Thyroid gland (tissue), 4 donors: ENCODE measurements around the gene NAA30.

Experiments used
- CTCF ChIP-seq, 6 experiments: fragments of 200-600 bp in 3 of 6; fragments of 450-650 bp in 3 of 6; sonication (generic) in 3 of 6; IDR thresholded peaks; one replicate each; pipeline ENCODE4 v1.5.1; 2016 to 2019; ENCODE audit warnings: antibody characterized with exemption in 6 of 6, mild to moderate bottlenecking in 2 of 6, inconsistent platforms in 1 of 6, moderate library complexity in 1 of 6
- POLR2A ChIP-seq, 2 donors: fragments of 450-650 bp; IDR thresholded peaks; one replicate each; pipeline ENCODE4 v1.6.1; 2017; ENCODE audit warnings: antibody characterized with exemption in 2 of 2, mild to moderate bottlenecking in 2 of 2, moderate library complexity in 1 of 2

DNA sequence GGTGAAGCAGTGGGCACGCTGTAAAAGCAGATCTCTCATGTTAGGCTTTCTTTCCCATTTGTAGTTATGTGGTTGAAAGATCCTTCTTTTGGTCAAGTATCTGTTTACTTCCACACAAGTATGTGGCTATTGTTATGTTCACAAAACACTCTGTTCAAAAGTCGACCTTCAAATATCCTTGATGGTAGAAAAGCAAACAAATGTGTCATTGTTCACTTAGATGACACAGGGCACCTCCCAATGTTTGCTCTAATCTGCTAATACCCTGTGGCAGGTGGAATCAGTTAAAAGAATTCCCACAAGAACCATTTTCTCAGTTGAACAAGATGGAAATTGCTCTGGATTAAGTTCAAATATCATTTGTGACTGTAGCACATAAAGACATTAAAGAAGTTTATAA is 43.6 kb upstream of the NAA30 start:
- no peak for TF ChIP-seq CTCF (IDR thresholded peaks at IDR 0.05)
- TF ChIP-seq POLR2A (IDR thresholded peaks at IDR 0.05), result no peak
